ENCODE results near the gene SMIM29. TPM values are rescaled to one million over a fixed set of nuclear protein-coding genes. Genes with fewer than 3 reads are reported as not detected.
A peak's percentile ranks its signal among the peaks of the same experiment; 100 is the strongest.

The SMIM29 gene
- total RNA-seq, 1 donor from 2014 or later, result 23.2 TPM

DNA sequence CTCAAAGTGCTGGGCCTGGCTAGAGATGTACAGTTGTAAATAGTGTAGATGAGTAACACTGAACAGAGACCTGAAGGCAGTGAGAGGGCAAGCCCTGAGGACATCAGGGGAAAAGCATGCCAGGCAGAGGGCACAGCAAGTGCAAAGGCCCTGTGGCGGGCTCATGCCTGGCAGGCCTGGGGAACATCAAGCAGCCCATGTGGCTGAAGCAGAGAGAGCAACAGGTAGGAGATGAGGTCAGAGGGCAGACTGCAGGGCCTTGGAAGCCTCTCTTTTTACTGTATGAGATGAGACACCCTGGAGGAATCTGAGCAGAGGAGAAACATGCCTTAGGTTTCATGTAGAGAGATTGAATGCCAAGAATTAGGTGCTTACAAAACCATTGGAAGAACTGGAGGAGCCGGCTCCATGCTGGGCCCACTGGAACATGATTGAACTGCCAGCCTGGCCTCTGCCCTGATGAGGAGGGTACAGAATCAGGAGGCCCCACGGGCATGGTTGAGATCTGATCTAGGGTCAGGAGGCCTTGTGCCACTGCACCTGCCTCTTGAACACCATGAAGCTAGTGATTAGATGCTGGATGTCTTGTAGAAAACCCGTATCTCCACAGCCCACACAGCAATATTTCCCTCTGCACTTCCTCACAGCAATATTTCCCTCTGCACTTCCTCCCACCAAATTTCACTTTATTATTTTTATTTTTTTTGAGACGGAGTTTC is 18.0 kb downstream of the SMIM29 start:
- DNase-seq (ENCODE audit: low spot score in 2 of 2), result no peak

GRCh38 chr6:34229877-34230276 is 18.9 kb downstream of the SMIM29 start:
- FAIRE-seq, result no peak
- DNase-seq (ENCODE audit: low spot score in 2 of 2), result no peak

More for the DNA sequence above, 18.0 kb downstream of the SMIM29 start:
- no peak for FAIRE-seq

DNA sequence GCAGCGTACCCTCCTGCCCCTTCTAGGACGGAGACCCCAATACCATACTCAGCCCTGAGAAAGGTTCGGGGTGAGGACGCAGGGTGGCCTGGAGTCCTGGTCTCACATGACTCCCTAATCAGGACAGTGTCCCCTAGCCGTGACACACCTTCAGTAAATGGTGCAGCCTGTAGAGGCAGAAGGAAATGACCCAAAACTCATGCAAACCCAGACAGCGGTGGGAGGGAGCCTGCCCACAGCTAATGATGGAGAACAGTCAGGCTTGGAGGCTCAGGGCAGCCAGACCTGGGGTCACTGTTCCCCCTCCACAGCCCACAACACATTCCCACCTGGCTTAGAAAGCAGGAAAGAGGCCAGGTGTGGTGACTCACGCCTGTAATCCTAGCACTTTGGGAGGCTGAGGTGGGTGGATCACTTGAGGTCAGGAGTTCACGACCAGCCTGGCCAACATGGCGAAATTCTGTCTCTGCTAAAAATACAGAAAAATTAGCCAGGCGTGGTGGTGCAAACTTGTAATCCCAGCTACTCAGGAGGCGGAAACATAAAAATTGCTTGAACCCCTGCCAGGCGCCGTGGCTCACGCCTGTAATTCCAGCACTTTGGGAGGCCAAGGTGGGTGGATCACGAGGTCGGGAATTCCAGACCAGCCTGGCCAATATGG is 20.9 kb downstream of the SMIM29 start:
- no peak for FAIRE-seq

GRCh38 chr6:34226731-34227586 is 21.8 kb downstream of the SMIM29 start:
- FAIRE-seq (no peak), DNase-seq (ENCODE audit: low spot score in 2 of 2) (no peak)

More for the DNA sequence above, 20.9 kb downstream of the SMIM29 start:
- no peak for DNase-seq (ENCODE audit: low spot score in 2 of 2)

- DNase-seq (ENCODE audit: low spot score in 2 of 2) (no peak), FAIRE-seq (no peak)
Observed at GRCh38 chr6:34226066-34226465, 22.7 kb downstream of the SMIM29 start.

DNA sequence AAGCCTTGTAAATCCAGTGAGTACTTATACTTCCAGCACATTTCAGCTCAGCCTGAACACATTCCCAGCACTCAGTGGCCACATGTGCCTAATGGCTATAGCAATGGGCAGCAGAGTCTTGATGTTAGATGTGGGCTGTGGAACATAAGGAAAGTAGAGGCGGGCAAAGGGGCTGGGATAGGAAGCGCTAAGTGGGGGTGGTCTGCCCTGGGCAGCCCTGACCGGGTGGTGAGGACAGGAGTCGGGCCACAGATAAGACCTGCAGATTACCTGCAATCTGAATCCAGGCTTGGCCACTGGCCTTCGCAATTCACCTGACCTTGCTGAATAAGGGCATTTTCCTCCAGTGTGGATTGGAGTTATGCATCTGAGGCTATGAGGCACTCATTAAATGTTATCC is 23.3 kb downstream of the SMIM29 start:
- DNase-seq (ENCODE audit: low spot score in 2 of 2) (no peak), FAIRE-seq (no peak)

- no peak for FAIRE-seq
- peak; percentile 96 to 98 for DNase-seq (ENCODE audit: low spot score in 2 of 2)
Observed at GRCh38 chr6:34223956-34224940, 24.6 kb downstream of the SMIM29 start.

GRCh38 chr6:34223381-34223955 is 25.3 kb downstream of the SMIM29 start:
- DNase-seq (ENCODE audit: low spot score in 2 of 2) (no peak), FAIRE-seq (no peak)

DNA sequence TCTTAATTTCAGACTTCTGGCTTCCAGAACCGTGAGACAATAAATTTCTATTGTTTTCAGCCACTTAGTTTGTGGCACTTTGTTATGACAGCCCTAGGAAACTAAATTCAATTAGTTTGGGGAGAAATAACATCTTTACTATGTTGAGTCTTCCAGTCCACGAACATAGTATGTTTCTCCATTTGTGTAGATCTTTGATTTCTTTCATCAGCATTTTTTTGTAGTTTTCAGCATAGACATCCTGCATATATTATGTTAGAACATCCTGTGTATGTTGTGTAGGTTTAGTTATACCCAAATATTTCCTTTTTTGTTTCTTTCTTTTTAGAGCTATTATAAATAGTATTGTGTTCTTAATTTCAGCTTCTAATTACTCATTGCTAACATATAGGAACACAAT is 30.1 kb downstream of the SMIM29 start:
- no peak for FAIRE-seq
- no peak for DNase-seq (ENCODE audit: low spot score in 2 of 2)

GRCh38 chr6:34213772-34214171 is 35.0 kb downstream of the SMIM29 start:
- FAIRE-seq (no peak), DNase-seq (ENCODE audit: low spot score in 2 of 2) (no peak)

- no peak for DNase-seq (ENCODE audit: low spot score in 2 of 2)
- FAIRE-seq, result no peak
Observed at GRCh38 chr6:34207695-34208443, 40.9 kb downstream of the SMIM29 start.

DNA sequence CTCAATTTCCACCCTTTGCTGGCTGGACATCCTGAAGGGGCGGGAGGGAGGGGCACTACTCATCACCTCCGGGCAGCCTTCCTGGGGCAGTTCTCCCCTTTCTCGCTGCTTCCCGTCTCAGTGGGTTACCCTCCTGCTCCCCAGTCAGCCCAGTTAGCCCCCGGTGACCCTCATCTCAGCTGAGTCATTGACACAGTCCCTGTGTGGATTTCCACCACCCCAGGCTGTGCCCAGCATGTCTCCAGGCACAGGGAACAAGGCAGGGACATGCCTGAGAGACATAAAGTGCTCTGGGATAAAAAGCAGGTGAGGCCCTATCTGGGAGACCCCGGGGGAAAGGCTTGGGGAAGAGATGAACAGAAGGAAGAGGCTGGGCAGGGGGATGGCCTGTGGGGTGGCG is 42.1 kb downstream of the SMIM29 start:
- no peak for DNase-seq (ENCODE audit: low spot score in 2 of 2)
- no peak for FAIRE-seq

- FAIRE-seq, result no peak
- no peak for DNase-seq (ENCODE audit: low spot score in 2 of 2)
Observed at GRCh38 chr6:34205916-34206315, 42.9 kb downstream of the SMIM29 start.

- DNase-seq (ENCODE audit: low spot score in 2 of 2), result no peak
- FAIRE-seq, result no peak
Observed at GRCh38 chr6:34205466-34205865, 43.3 kb downstream of the SMIM29 start.

DNA sequence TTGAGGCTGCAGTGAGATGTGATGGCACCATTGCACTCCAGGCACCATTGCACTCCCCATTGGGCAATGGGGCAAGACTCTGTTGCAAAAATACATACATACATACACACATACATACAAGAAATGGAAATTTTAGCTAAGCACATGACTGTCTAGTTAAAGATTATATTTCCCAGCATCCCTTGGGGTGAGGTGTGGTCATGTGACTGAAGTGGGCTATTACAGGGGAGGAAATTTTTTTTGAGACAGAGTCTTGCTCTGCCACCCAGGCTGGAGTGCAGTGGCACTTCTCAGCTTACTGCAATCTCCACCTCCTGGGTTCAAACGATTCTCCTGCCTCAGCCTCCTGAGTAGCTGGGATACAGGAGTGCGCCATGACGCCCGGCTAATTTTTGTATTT is 44.1 kb downstream of the SMIM29 start:
- no peak for DNase-seq (ENCODE audit: low spot score in 2 of 2)
- FAIRE-seq, result no peak

DNA sequence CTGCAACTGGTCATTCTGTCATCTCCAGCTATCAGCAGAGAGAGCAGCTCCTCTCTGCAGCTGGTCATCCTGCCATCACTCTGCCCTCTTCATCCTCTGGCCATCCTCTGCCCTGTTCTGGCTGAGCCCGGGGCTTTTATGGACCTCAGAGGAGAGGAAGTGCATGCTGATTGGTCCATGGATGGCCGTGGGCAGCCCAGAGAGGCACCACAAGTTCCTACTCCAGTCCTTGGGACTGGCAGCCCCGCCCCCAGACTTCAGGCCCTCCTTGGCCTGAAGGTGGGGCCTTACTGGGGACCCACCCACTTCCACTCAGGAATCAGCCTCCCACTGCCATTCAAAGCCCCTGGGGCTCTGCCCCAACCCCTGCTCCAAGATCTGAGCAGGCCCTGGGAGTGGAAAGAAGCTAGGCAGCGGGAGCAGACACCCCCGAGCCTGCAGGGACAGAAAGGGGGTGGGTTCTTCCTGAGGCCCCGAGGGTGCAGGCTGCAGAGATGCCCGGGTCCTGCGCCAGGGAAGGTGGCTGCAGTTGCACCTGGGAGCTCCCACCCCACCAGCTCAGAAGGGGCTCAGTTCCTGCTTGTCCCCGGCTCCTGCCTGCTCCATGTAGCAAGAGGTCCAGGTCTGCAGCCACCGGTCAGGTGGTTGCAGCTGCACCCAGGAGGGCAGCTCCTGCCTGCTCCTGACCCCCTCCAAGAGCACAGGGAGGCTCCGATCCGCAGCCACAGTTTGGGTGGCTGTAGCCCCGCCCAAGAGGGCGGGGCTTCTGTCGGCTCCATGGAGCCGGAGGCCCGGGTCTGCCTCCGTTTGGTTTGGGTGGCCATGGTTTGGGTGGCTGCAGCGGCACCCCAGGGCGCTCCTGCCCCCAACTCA is 46.2 kb downstream of the SMIM29 start:
- no peak for DNase-seq (ENCODE audit: low spot score in 2 of 2)

DNA sequence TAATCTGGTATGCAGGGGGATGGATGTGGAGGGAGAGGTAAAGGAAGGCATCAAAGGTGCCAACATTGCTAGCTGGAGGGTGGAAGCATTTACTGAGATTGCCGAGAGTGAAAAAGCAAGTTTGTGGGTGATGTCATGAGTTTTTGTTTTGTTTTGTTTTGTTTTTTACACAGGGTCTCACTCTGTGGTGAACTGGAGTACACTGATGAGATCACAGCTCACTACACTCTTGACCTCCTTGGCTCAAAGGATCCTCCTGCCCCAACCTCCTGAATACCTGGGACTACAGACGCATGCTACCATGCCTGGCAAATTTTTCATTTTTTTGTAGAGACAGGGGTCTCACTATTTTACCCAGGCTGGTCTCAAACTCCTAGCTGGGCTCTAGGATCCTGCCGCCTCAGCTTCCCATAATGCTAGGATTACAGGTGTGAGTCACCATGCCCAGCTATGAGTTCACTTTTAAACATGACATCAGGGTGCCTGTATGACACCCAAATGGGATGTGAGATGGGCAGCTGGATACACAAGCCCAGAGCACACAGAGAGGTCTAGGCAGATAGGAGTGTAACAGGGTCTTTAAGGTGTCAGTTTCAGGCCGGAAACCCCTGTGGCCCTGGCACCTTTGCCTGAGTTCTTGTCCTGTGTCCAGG is 47.2 kb downstream of the SMIM29 start:
- FAIRE-seq (no peak), DNase-seq (ENCODE audit: low spot score in 2 of 2) (no peak)

More for the DNA sequence above, 46.2 kb downstream of the SMIM29 start:
- FAIRE-seq, result no peak

Measured in frontal cortex (tissue), 4 donors.